Endodermal cell (in vitro differentiated cells): ENCODE results near the gene SH2D7. TPM values are rescaled to one million over a fixed set of nuclear protein-coding genes. Genes with fewer than 3 reads are reported as not detected.

Source experiments
- DNase-seq: peaks from one replicate; pipeline ENCODE4 v3.0.0-alpha.2; 2017
- H3K27ac ChIP-seq: 2 replicates; pipeline ENCODE4 v1.5.1; 2013; ENCODE audit warnings: mild to moderate bottlenecking, low read depth, low read length, moderate library complexity
- H3K27me3 ChIP-seq: 2 replicates; pipeline ENCODE4 v1.6.1; 2013; ENCODE audit warnings: mild to moderate bottlenecking, low read length, moderate library complexity; ENCODE audit not compliant: insufficient read depth, control insufficient read depth, poor library complexity, severe bottlenecking
- H3K36me3 ChIP-seq: 2 replicates; pipeline ENCODE4 v1.7.0; 2013; ENCODE audit warnings: mild to moderate bottlenecking, low read length, moderate library complexity; ENCODE audit not compliant: control insufficient read depth, insufficient read depth
- H3K4me1 ChIP-seq: one replicate; pipeline ENCODE4 v1.7.0; 2013; ENCODE audit warnings: low read length; ENCODE audit not compliant: control insufficient read depth, insufficient read depth
- H3K4me3 ChIP-seq: 2 replicates; pipeline ENCODE4 v1.5.1; 2013; ENCODE audit warnings: mild to moderate bottlenecking, low read length, moderate library complexity
- H3K9ac ChIP-seq: 2 replicates; pipeline ENCODE4 v1.6.1; 2013; ENCODE audit warnings: mild to moderate bottlenecking, low read length, moderate library complexity; ENCODE audit not compliant: poor library complexity, severe bottlenecking; ENCODE audit errors: extremely low read depth
- H3K9me3 ChIP-seq: 2 replicates; pipeline ENCODE4 v1.6.1; 2013; ENCODE audit warnings: mild to moderate bottlenecking, low read length, moderate library complexity; ENCODE audit not compliant: control insufficient read depth
- H3K27ac Mint-ChIP-seq: 2 replicates; pipeline ENCODE4 v1.8.0; 2020; ENCODE audit warnings: mixed read lengths
- H3K27me3 Mint-ChIP-seq: 2 replicates; pipeline ENCODE4 v1.8.0; 2021; ENCODE audit warnings: mild to moderate bottlenecking, mixed read lengths; ENCODE audit not compliant: insufficient read depth
- H3K36me3 Mint-ChIP-seq: 2 replicates; pipeline ENCODE4 v1.8.0; 2020; ENCODE audit warnings: low read depth, mixed read lengths
- H3K4me1 Mint-ChIP-seq: 2 replicates; pipeline ENCODE4 v1.8.0; 2020; ENCODE audit warnings: mixed read lengths
- H3K4me3 Mint-ChIP-seq: 2 replicates; pipeline ENCODE4 v1.8.0; 2020; ENCODE audit warnings: mild to moderate bottlenecking, moderate library complexity, mixed read lengths
- H3K9me3 Mint-ChIP-seq: 2 replicates; pipeline ENCODE4 v1.8.0; 2020; ENCODE audit warnings: mild to moderate bottlenecking, mixed read lengths
- CTCF ChIP-seq: fragments of 200-600 bp; sonication (generic); conservative IDR thresholded peaks from 2 replicates; pipeline ENCODE4 v1.5.0; 2021; ENCODE audit warnings: antibody characterized with exemption, mild to moderate bottlenecking
- WGBS, 2 experiments: methylation state at CpG; one replicate each; pipeline versions ENCODE4 v1.1.5 to v1.1.7; 2013; ENCODE audit warnings: missing lambda C conversion rate in 2 of 2, mixed read lengths in 1 of 2; ENCODE audit not compliant: insufficient coverage in 1 of 2, insufficient read length in 1 of 2; 5-methylcytosine and 5-hydroxymethylcytosine counted together
- total RNA-seq, 2 donors: library from RNA; stranded (reverse); fragmentation: NEBNext Ultra II Directional in 1 of 2; extraction: Animal tissue kit (Norgen Biotek cat#: 25700) in 1 of 2; gene quantifications; 2 replicates in 1 of 2; 3 replicates in 1 of 2; pipeline ENCODE4 v1.2.1, GENCODE V29; 2021

Gene SH2D7
- total RNA-seq, 2 donors from 2014 or later: not detected

DNA sequence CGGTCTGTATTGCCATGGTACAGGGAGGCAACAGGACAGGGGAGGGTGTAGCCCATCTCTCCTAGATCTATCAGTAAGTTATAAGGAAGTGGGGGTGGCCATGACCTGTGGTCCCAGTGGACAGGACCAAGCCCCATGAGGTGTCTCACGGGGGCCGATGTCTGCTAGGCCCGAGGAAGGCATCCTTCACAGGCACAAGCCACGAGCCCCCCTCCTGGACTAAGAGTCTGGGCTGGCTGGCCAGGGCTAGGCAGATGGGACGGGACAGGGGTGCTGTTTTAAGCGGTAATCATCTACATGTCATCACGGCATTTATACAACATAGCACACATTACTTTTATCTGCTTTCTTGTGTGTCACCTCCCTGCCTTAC lies 12.3 kb upstream of the SH2D7 start:
- H3K9ac ChIP-seq: no peak overlapping the region
- H3K27me3 Mint-ChIP-seq: no peaks in the 10 kb centered on the region
- no peak overlapping the region for H3K27ac ChIP-seq
- no peaks in the 10 kb centered on the region for H3K36me3 ChIP-seq
- no peaks in the 10 kb centered on the region for H3K9me3 ChIP-seq
- peaks cover 8% of the 10 kb centered on the region for H3K4me1 Mint-ChIP-seq
- no peaks in the 10 kb centered on the region for H3K9me3 Mint-ChIP-seq
- H3K27me3 ChIP-seq: peaks cover 4% of the 10 kb centered on the region
- H3K36me3 Mint-ChIP-seq: no peaks in the 10 kb centered on the region
- no peaks in the 10 kb centered on the region for H3K4me1 ChIP-seq
- H3K4me3 ChIP-seq: no peak overlapping the region
- H3K4me3 Mint-ChIP-seq: no peak overlapping the region
- TF ChIP-seq CTCF: no peak
- H3K27ac Mint-ChIP-seq: no peak overlapping the region
- no peak for DNase-seq
- WGBS, 2 experiments: 90 to 93% methylated on average over 6 to 8 of the region's 8 CpGs

- H3K4me3 Mint-ChIP-seq: no peak overlapping the region
- no peak overlapping the region for H3K9ac ChIP-seq
- no peaks in the 10 kb centered on the region for H3K36me3 ChIP-seq
- no peak overlapping the region for H3K27ac ChIP-seq
- no peak overlapping the region for H3K27ac Mint-ChIP-seq
- H3K27me3 Mint-ChIP-seq: no peaks in the 10 kb centered on the region
- no peaks in the 10 kb centered on the region for H3K36me3 Mint-ChIP-seq
- TF ChIP-seq CTCF: no peak
- H3K9me3 Mint-ChIP-seq: no peaks in the 10 kb centered on the region
- no peaks in the 10 kb centered on the region for H3K4me1 Mint-ChIP-seq
- no peak for DNase-seq
- WGBS, 2 experiments: 90 to 92% methylated on average over 5 of the region's 5 CpGs
- peaks cover 4% of the 10 kb centered on the region for H3K27me3 ChIP-seq
- H3K4me1 ChIP-seq: no peaks in the 10 kb centered on the region
- H3K9me3 ChIP-seq: no peaks in the 10 kb centered on the region
- no peak overlapping the region for H3K4me3 ChIP-seq
Observed at GRCh38 chr15:78082106-78082742, 10.1 kb upstream of the SH2D7 start.

DNA sequence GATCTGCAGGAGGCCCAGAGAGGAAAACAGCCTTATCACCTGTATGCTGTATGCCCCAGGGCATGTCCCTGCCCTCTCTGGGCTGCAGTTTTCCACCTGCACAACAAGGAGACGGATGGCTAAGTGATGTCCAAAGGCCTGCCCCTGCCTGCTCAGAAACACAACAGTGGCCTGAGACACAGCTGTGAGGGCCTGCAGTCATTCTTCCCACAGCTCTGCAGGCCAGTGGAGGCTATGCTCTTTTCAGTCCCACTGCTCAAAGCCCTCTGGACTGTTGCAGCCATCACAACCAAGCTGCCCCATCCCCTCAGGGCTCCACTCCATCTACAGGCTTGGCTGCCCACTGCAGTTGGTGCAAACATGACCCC lies 9.6 kb upstream of the SH2D7 start:
- Mint-ChIP-seq H3K27me3 (no peaks in the 10 kb centered on the region), H3K9me3 (no peaks in the 10 kb centered on the region), H3K4me3 (no peak overlapping the region), H3K4me1 (no peaks in the 10 kb centered on the region), H3K27ac (no peak overlapping the region), H3K36me3 (no peaks in the 10 kb centered on the region)
- Histone ChIP-seq H3K27ac (no peak overlapping the region), H3K27me3 (peaks cover 4% of the 10 kb centered on the region), H3K4me1 (no peaks in the 10 kb centered on the region), H3K4me3 (no peak overlapping the region), H3K36me3 (no peaks in the 10 kb centered on the region), H3K9me3 (no peaks in the 10 kb centered on the region), H3K9ac (no peak overlapping the region)
- WGBS, 2 experiments: 94% methylated on average over 1 of the region's 1 CpG; no CpG with 5 or more reads in 1 of the 2 experiments
- no peak for DNase-seq
- no peak for TF ChIP-seq CTCF
